IMR-90 (cell line): Measurements from ENCODE around the gene ANKFY1.

Experiments
- BHLHE40 ChIP-seq: fragments of 150-350 bp; IDR thresholded peaks from 2 replicates; pipeline ENCODE4 v1.6.1; 2016; ENCODE audit warnings: mild to moderate bottlenecking, low read depth, low read length
- CHD1 ChIP-seq: IDR thresholded peaks from 2 replicates; pipeline ENCODE4 v1.6.1; 2012; ENCODE audit warnings: low read depth, low read length, improper control_type of control experiment
- CTCF ChIP-seq: conservative IDR thresholded peaks from 2 replicates; pipeline ENCODE4 v1.5.1; 2012; ENCODE audit warnings: mild to moderate bottlenecking, low read depth, low read length, improper control_type of control experiment
- MAFK ChIP-seq: IDR thresholded peaks from 2 replicates; pipeline ENCODE4 v1.6.1; 2012; ENCODE audit warnings: low read depth, low read length, improper control_type of control experiment
- MAZ ChIP-seq: IDR thresholded peaks from 2 replicates; pipeline ENCODE4 v1.6.1; 2012; ENCODE audit warnings: low read depth, mild to moderate bottlenecking, low read length, improper control_type of control experiment, moderate library complexity, borderline replicate concordance
- MXI1 ChIP-seq: IDR thresholded peaks from 2 replicates; pipeline ENCODE4 v1.6.1; 2012; ENCODE audit warnings: low read depth, mild to moderate bottlenecking, low read length, moderate library complexity, borderline replicate concordance
- POLR2A ChIP-seq: IDR thresholded peaks from 2 replicates; pipeline ENCODE4 v1.6.1; 2012; ENCODE audit warnings: mild to moderate bottlenecking, low read depth, low read length
- RAD21 ChIP-seq: IDR thresholded peaks from 2 replicates; pipeline ENCODE4 v1.6.1; 2012; ENCODE audit warnings: low read length, improper control_type of control experiment
- RCOR1 ChIP-seq: IDR thresholded peaks from 2 replicates; pipeline ENCODE4 v1.6.1; 2012; ENCODE audit warnings: mild to moderate bottlenecking, low read length, improper control_type of control experiment; ENCODE audit not compliant: insufficient replicate concordance
- SMC3 ChIP-seq: fragments of 150-350 bp; IDR thresholded peaks from 2 replicates; pipeline ENCODE4 v1.6.1; 2016; ENCODE audit warnings: low read depth, mild to moderate bottlenecking, antibody characterized with exemption, low read length, moderate library complexity
- TF ChIP-seq, protein P1 (sequence below): fragments of 150-350 bp; IDR thresholded peaks from 2 replicates; pipeline ENCODE4 v1.6.1; 2017; ENCODE audit warnings: mild to moderate bottlenecking, antibody characterized with exemption, low read length, low read depth
- TF ChIP-seq, protein P2 (sequence below): fragments of 150-350 bp; IDR thresholded peaks from 2 replicates; pipeline ENCODE4 v1.6.1; 2016; ENCODE audit warnings: low read depth, mild to moderate bottlenecking, low read length, moderate library complexity, borderline replicate concordance

DNA sequence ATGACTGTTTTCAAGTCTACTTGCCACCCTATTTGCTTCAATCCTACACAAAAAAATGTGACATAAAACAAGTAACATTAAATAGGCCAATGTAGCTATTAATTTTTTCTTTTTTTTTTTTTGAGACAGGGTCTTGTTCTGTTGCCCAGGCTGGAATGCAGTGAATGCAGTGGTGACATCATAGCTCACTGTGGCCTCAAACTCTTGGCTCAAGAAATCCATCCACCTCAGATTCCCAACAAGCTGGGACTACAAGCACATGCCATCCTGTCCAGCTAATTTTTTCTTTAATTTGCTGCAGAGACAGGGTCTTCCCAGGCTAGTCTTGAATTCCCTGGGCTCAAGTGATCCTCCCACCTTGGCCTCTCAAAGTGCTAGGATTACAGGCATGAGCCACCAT is 29.4 kb downstream of the ANKFY1 start:
- TF ChIP-seq BHLHE40 (no peak), MAFK (no peak), SMC3 (no peak), CTCF (no peak), CHD1 (no peak), RCOR1 (no peak), RAD21 (no peak), POLR2A (no peak), MXI1 (no peak), MAZ (no peak)
- TF ChIP-seq, protein P1, sequence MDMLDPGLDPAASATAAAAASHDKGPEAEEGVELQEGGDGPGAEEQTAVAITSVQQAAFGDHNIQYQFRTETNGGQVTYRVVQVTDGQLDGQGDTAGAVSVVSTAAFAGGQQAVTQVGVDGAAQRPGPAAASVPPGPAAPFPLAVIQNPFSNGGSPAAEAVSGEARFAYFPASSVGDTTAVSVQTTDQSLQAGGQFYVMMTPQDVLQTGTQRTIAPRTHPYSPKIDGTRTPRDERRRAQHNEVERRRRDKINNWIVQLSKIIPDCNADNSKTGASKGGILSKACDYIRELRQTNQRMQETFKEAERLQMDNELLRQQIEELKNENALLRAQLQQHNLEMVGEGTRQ = no peak
- TF ChIP-seq, protein P2, sequence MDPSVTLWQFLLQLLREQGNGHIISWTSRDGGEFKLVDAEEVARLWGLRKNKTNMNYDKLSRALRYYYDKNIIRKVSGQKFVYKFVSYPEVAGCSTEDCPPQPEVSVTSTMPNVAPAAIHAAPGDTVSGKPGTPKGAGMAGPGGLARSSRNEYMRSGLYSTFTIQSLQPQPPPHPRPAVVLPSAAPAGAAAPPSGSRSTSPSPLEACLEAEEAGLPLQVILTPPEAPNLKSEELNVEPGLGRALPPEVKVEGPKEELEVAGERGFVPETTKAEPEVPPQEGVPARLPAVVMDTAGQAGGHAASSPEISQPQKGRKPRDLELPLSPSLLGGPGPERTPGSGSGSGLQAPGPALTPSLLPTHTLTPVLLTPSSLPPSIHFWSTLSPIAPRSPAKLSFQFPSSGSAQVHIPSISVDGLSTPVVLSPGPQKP = no peak
